Caco-2 (cell line): ENCODE measurements around the gene CYB5D1. TPM values are rescaled to one million over a fixed set of nuclear protein-coding genes. Genes with fewer than 3 reads are reported as not detected.

Experiments
- BruUV-seq: library from RNA; stranded (reverse); fragments of 400-500 nt; replicated peaks from 2 replicates; lab custom pipeline; 2021; lab: Mats Ljungman, UMichigan
- CTCF ChIA-PET: fragments of 300-600 bp; sonication (Branson Sonifier 250); formaldehyde crosslinking; loops from one replicate; lab custom pipeline; 2022; ENCODE audit warnings: antibody characterized with exemption; lab: Charles Lee
- POLR2A ChIA-PET: fragments of 300-600 bp; sonication (Branson Sonifier 250); formaldehyde crosslinking; loops from one replicate; lab custom pipeline; 2022; ENCODE audit warnings: antibody characterized with exemption; lab: Charles Lee
- DNase-seq, 2 experiments: peaks; one replicate each; pipeline versions ENCODE4 v3.0.0 to v3.0.0-alpha.2; 2020 to 2022
- H3K27me3 ChIP-seq: replicated peaks from 2 replicates; pipeline ENCODE4 v1.6.0; 2011; ENCODE audit warnings: low read length; ENCODE audit not compliant: control insufficient read depth, insufficient read depth
- H3K36me3 ChIP-seq: 2 replicates; pipeline ENCODE4 v1.5.1; 2011; ENCODE audit warnings: low read length; ENCODE audit not compliant: control insufficient read depth, insufficient read depth
- H3K4me1 ChIP-seq: fragments of 250-450 bp; sonication (Bioruptor Pico); 2 replicates; pipeline ENCODE4 v1.5.1; 2020; ENCODE audit warnings: mild to moderate bottlenecking
- H3K4me3 ChIP-seq: 2 replicates; pipeline ENCODE4 v1.5.1; 2011; ENCODE audit warnings: low read depth, mild to moderate bottlenecking, control low read depth, low read length
- H3K9me3 ChIP-seq: fragments of 250-450 bp; sonication (Bioruptor Pico); 2 replicates; pipeline ENCODE4 v1.5.1; 2020; ENCODE audit warnings: mild to moderate bottlenecking, moderate library complexity
- H3K27ac Mint-ChIP-seq: one replicate; pipeline ENCODE4 v1.8.0; 2022; ENCODE audit warnings: mixed read lengths; ENCODE audit not compliant: unreplicated experiment
- H3K27me3 Mint-ChIP-seq: one replicate; pipeline ENCODE4 v1.8.0; 2022; ENCODE audit warnings: mixed read lengths; ENCODE audit not compliant: insufficient read depth, unreplicated experiment
- H3K36me3 Mint-ChIP-seq: one replicate; pipeline ENCODE4 v1.8.0; 2022; ENCODE audit warnings: mild to moderate bottlenecking, mixed read lengths; ENCODE audit not compliant: insufficient read depth, unreplicated experiment
- H3K4me1 Mint-ChIP-seq: one replicate; pipeline ENCODE4 v1.8.0; 2022; ENCODE audit warnings: low read depth, mixed read lengths; ENCODE audit not compliant: unreplicated experiment
- H3K4me3 Mint-ChIP-seq: one replicate; pipeline ENCODE4 v1.8.0; 2022; ENCODE audit warnings: mild to moderate bottlenecking, moderate library complexity, mixed read lengths; ENCODE audit not compliant: unreplicated experiment
- H3K9me3 Mint-ChIP-seq: one replicate; pipeline ENCODE4 v1.8.0; 2022; ENCODE audit warnings: mixed read lengths; ENCODE audit not compliant: unreplicated experiment
- intact Hi-C: fragments of 100-400 bp; cut with micrococcal nuclease; formaldehyde crosslinking; loops from one replicate; pipeline ENCODE4 v1.10.0; 2022; ENCODE audit not compliant: unreplicated experiment
- total RNA-seq: library from RNA; stranded (reverse); gene quantifications from 2 replicates; pipeline ENCODE4 v1.2.3, GENCODE V29; 2022
- TF ChIP-seq, protein P1 (sequence below), 2 experiments: fragments of 200-600 bp in 1 of 2; IDR thresholded peaks; 1 replicate in 1 of 2; 2 replicates in 1 of 2; pipeline versions ENCODE4 v1.5.1 to v1.8.0; 2011 to 2022; ENCODE audit warnings: antibody characterized with exemption in 1 of 2, control low read depth in 1 of 2, inconsistent platforms in 1 of 2, low read depth in 1 of 2, low read length in 1 of 2, mild to moderate bottlenecking in 1 of 2, moderate library complexity in 1 of 2; ENCODE audit not compliant: insufficient read depth in 1 of 2, severe bottlenecking in 1 of 2, unreplicated experiment in 1 of 2

CYB5D1 gene
- total RNA-seq, 1 experiment from 2014 or later = 6.1 TPM

DNA sequence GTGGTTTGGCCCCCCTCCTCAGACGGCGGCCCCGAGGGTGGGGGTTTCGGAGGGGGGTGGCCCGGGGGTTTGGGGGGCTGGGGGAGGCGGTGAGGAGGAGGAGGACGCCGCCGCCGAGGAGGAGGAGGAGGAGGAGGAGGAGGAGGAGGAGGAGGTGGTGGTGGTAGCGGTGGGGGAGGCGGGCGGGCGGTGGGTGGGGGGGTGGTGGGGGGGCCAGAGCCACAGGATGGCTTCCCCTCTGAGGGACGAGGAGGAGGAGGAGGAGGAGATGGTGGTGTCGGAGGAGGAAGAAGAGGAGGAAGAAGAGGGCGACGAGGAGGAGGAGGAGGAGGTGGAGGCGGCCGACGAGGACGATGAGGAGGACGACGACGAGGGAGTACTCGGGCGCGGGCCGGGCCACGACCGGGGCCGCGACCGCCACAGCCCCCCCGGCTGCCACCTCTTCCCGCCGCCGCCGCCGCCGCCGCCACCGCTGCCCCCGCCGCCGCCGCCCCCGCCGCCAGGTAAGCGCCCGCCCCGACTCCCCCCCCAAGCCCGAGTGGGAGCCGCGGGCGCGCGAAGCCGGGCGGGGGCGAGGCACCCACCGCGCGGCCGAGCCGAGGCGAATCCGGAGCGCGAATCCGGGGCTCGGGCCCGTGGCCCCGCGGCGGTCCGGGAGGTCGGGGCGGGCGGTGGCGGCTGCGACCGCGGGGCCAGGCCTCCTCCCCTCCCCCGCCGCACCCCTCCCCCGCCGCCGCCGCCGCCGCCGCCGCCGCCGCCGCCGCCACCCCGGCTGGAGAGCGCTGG lies 27.0 kb downstream of the CYB5D1 start:
- ChIA-PET POLR2A (interaction anchor here (0.6 to 0.7 kb wide), 2 partner anchors 31 to 263 kb away, joined by 3 to 4 read pairs; no protein-coding TSS in a partner anchor), CTCF (interaction anchor here (1.5 kb wide), 1 partner anchor 28 kb away, joined by 7 read pairs; the partner anchor contains the start of gene NAA38)
- Mint-ChIP-seq H3K36me3 (no peaks in the 10 kb centered on the region), H3K4me3 (no peak overlapping the region), H3K9me3 (no peaks in the 10 kb centered on the region), H3K27me3 (no peaks in the 10 kb centered on the region), H3K27ac (no peak overlapping the region), H3K4me1 (no peaks in the 10 kb centered on the region)
- Histone ChIP-seq H3K36me3 (no peaks in the 10 kb centered on the region), H3K9me3 (no peaks in the 10 kb centered on the region), H3K27me3 (no peaks in the 10 kb centered on the region), H3K4me1 (no peaks in the 10 kb centered on the region; the same call in 1 of the 2 replicates), H3K4me3 (peak overlapping the region; percentile 72)
- intact Hi-C loops = no loop called here
- no TSS peak for BruUV-seq
- no peak for DNase-seq
- TF ChIP-seq, protein P1, sequence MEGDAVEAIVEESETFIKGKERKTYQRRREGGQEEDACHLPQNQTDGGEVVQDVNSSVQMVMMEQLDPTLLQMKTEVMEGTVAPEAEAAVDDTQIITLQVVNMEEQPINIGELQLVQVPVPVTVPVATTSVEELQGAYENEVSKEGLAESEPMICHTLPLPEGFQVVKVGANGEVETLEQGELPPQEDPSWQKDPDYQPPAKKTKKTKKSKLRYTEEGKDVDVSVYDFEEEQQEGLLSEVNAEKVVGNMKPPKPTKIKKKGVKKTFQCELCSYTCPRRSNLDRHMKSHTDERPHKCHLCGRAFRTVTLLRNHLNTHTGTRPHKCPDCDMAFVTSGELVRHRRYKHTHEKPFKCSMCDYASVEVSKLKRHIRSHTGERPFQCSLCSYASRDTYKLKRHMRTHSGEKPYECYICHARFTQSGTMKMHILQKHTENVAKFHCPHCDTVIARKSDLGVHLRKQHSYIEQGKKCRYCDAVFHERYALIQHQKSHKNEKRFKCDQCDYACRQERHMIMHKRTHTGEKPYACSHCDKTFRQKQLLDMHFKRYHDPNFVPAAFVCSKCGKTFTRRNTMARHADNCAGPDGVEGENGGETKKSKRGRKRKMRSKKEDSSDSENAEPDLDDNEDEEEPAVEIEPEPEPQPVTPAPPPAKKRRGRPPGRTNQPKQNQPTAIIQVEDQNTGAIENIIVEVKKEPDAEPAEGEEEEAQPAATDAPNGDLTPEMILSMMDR (IDR thresholded peaks at IDR 0.05; ENCODE audit: insufficient read depth in 1 of 2, low read depth in 1 of 2, low read length in 1 of 2, severe bottlenecking in 1 of 2, unreplicated experiment in 1 of 2) = no peak

DNA sequence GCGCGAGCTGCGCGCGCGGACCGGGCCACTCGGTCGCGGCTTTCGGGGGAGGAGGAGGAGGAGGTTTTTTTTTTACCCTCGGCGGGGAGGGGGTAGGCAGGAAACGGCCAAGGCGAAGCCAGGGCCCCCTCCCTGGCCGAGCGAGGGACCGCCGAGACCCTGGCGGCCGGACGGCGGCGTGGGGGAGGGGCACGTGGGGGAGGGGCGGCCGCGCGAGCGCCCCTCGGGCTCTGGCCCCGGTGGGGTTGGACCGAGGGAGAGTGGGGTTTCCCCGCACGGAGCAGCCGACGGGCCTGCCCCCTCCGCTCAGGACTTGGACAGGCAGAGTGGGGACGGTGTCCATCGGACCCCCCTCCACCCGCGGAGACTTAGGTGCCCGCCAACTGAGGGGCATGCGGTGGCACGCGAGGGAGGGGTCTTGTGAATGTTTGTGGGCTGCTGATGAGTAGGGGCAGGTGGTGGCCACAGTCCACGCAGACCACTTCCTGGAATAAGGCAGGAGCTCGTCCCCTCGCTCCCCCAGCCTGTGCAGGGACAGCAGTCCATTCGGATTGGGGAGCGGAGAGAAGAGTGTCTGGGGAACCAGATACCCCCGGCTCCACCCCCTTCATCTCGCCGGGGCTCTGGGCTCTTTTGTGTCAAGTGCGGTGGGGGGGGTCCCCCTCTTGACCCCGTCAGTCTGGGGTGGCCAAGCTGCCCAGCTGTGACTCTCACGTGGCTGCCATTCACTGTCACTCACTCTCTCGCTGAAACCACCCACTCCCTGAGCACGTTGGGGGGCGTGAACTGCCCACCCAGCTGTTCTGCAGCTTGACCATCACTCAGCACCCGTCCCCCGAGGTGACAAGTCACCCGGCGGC lies 27.8 kb downstream of the CYB5D1 start:
- no peaks in the 10 kb centered on the region; the same call in 1 of the 2 replicates for H3K4me1 ChIP-seq

More for the DNA sequence above, 27.8 kb downstream of the CYB5D1 start:
- Mint-ChIP-seq H3K27ac (no peak overlapping the region), H3K4me1 (no peaks in the 10 kb centered on the region), H3K27me3 (no peaks in the 10 kb centered on the region), H3K4me3 (no peak overlapping the region), H3K36me3 (peaks cover 2% of the 10 kb centered on the region), H3K9me3 (no peaks in the 10 kb centered on the region)
- Histone ChIP-seq H3K4me3 (peak overlapping the region; percentile 72), H3K9me3 (no peaks in the 10 kb centered on the region), H3K36me3 (no peaks in the 10 kb centered on the region), H3K27me3 (no peaks in the 10 kb centered on the region)
- TF ChIP-seq, protein P1 (IDR thresholded peaks at IDR 0.05; ENCODE audit: insufficient read depth in 1 of 2, low read depth in 1 of 2, low read length in 1 of 2, severe bottlenecking in 1 of 2, unreplicated experiment in 1 of 2) = no peak
- BruUV-seq = no TSS peak
- CTCF ChIA-PET = interaction anchor here (0.6 to 1.5 kb wide), 2 partner anchors 29 to 211 kb away, joined by 3 to 7 read pairs; partner anchors contain the start of gene NAA38
- intact Hi-C loops = no loop called here
- DNase-seq = peak; percentile 35 to 37
- POLR2A ChIA-PET = interaction anchor here (0.6 to 0.7 kb wide), 2 partner anchors 30 to 264 kb away, joined by 3 to 4 read pairs; no protein-coding TSS in a partner anchor
